AG04449 (cell line): Measurements from ENCODE around the gene GM2A.

Source experiments
- CTCF ChIA-PET: fragments of 350-600 bp; formaldehyde crosslinking; extraction: SDS; loops from one replicate; lab custom pipeline; 2021; ENCODE audit warnings: antibody characterized with exemption; lab: Yijun Ruan, JAX
- POLR2A ChIA-PET: fragments of 400-600, 350-600 bp; formaldehyde crosslinking; extraction: SDS; loops from one replicate; lab custom pipeline; 2020; ENCODE audit warnings: antibody characterized with exemption, inconsistent platforms; lab: Yijun Ruan, JAX
- DNase-seq: peaks from one replicate; pipeline ENCODE4 v3.0.0-alpha.2; 2010; ENCODE audit warnings: low read depth, low spot score
- H3K4me3 ChIP-seq: 2 replicates; pipeline ENCODE4 v1.5.1; 2011; ENCODE audit warnings: low read depth, mild to moderate bottlenecking, control low read depth, low read length
- CTCF ChIP-seq: IDR thresholded peaks from one replicate; pipeline ENCODE4 v1.5.1; 2011; ENCODE audit warnings: mild to moderate bottlenecking, moderate library complexity, low read length, control low read depth, inconsistent platforms; ENCODE audit not compliant: insufficient read depth; ENCODE audit errors: missing control alignments

GM2A gene

GRCh38 chr5:151219789-151220188, 33.2 kb upstream of the GM2A start:
- TF ChIP-seq CTCF, result no peak
- DNase-seq, result no peak
- ChIA-PET CTCF (interaction anchor here (1.8 kb wide), 1 partner anchor 19 kb away, joined by 6 read pairs; no protein-coding TSS in a partner anchor), POLR2A (no interaction called here)
- no peak overlapping the region for H3K4me3 ChIP-seq

- no peak for DNase-seq
- POLR2A ChIA-PET, result interaction anchor here (1.1 kb wide), 1 partner anchor 31 kb away, joined by 3 read pairs; the partner anchor contains the start of gene GM2A
- no peak for TF ChIP-seq CTCF
- H3K4me3 ChIP-seq, result no peak overlapping the region
- CTCF ChIA-PET, result interaction anchor here (1.8 kb wide), 1 partner anchor 17 kb away, joined by 6 read pairs; no protein-coding TSS in a partner anchor
Measured at GRCh38 chr5:151221574-151221973, 31.4 kb upstream of the GM2A start.

- no peak for TF ChIP-seq CTCF
- ChIA-PET CTCF (interaction anchor here (2.7 kb wide), 1 partner anchor 57 kb away, joined by 7 read pairs; no protein-coding TSS in a partner anchor), POLR2A (interaction anchor here (1.1 kb wide), 1 partner anchor 31 kb away, joined by 3 read pairs; the partner anchor contains the start of gene GM2A)
- DNase-seq, result no peak
- H3K4me3 ChIP-seq, result no peak overlapping the region
Measured at GRCh38 chr5:151222054-151222789, 30.8 kb upstream of the GM2A start.

- no peak overlapping the region for H3K4me3 ChIP-seq
- TF ChIP-seq CTCF, result no peak
- ChIA-PET CTCF (interaction anchor here (2.7 kb wide), 1 partner anchor 58 kb away, joined by 7 read pairs; no protein-coding TSS in a partner anchor), POLR2A (interaction anchor here (0.6 kb wide), 1 partner anchor 65 kb away, joined by 3 read pairs; no protein-coding TSS in a partner anchor)
- DNase-seq, result no peak
Measured at GRCh38 chr5:151222790-151223446, 30.1 kb upstream of the GM2A start.

- POLR2A ChIA-PET, result interaction anchor here (0.6 to 1.1 kb wide), 2 partner anchors 29 to 66 kb away, joined by 3 to 4 read pairs; partner anchors contain the start of gene GM2A
- no peak for DNase-seq
- TF ChIP-seq CTCF, result peak; percentile 33
Measured at GRCh38 chr5:151223447-151224264, 29.3 kb upstream of the GM2A start, which contains the start of gene CCDC69. Gene CCDC69 (minus strand): TSS chr5:151224092. CDS start chr5:151223970, 122 bp downstream.

More at GRCh38 chr5:151223447-151224264, 29.3 kb upstream of the GM2A start, which contains the start of gene CCDC69:
- peak within 1 kb of the TSS; percentile 59 for H3K4me3 ChIP-seq
- CTCF ChIA-PET, result interaction anchor here (0.6 to 2.7 kb wide), 6 partner anchors 9 to 434 kb away, joined by 3 to 7 read pairs (median 4); no protein-coding TSS in a partner anchor
